ENCODE data around the gene RAB29.

- no peak for TF ChIP-seq CTCF (IDR thresholded peaks at IDR 0.05)
- TF ChIP-seq EP300 (IDR thresholded peaks at IDR 0.05): no peak
These were observed 21.9 kb upstream of the RAB29 start for GRCh38 chr1:205797168-205797567.

Data from gastroesophageal sphincter (tissue), 3 donors.